ENCODE data around the gene VAMP3.
A peak's percentile ranks its signal among the peaks of the same experiment; 100 is the strongest.
"Not testable (repeated sequence)": the region's sequence is repeated elsewhere in the genome, so short reads cannot be mapped to it uniquely, and the experiment has no call there.

VAMP3 gene

DNA sequence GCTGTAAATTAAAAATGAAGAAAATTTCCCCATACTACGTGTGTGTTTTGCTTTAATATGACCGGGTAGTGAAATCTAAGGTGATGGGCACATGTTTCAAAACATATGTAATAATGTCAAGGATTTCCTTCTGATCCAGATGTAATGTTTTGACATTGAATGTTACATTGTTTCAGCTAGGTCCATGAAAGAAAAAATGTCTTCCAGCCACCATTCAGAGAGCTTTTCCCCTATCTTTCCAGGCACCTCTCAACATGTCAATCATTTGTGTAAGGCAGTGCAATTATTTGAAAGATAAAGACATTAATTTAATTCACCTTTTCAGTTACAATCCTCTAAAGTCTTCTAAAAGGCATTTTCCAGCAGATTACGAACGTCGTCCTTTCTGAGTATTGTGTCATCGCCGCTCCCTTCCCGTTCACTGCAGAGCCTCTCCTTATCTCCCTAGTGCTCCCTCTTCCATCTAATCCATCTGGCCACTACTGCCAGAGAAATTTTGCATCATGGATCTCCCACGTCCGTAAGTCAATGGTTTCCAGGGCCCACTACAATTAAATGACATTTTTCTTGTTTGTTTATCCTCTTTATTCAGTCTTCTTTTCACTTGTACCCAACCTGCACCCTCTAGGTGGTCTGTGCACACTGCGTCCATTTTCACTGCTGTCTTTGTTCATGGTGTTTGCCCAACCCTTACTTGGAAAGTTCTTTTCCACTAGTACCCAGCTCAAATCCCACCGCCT, 1.3 kb upstream of the VAMP3 start:
- DNase-seq = no peak

DNA sequence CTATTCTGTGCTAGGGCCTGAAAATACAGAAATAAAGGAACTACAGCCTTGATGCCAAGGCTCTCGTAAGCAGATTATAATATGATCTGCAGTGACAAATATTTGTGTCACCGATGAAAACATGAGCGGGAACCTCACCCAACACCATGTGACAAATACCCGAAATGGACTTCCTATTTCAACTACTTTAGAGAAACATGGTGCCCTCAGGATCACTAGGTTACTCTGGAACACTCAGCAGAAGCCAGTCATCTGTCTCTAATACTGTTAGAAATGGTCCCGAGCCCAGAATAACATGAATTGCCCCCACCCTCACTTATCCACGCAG, 463 bp upstream of the VAMP3 start:
- DNase-seq = peak; percentile 31

DNA sequence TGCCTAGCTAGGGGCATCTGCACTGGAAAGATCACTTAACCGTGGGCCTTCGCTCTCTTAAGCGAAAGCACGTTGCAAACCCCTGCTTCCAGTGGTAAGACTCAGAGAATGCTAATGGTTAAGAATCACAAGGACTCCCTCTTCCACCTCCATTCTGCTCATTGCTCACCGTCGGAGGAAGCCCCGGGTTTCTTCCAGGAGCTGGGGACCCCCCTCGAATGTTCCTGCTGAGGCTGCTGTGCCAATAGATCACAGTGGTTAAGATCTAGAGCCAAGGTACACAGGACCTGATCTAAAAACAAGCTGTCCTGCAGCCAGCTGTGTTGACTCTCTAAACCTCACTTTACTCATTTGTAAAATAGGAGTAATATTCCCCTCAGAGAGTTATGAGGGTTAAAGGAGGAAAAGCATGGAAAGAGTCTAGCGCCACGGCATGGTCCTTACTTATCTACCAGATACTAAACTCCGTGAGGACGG, 765 bp downstream of the VAMP3 start:
- DNase-seq = no peak

DNA sequence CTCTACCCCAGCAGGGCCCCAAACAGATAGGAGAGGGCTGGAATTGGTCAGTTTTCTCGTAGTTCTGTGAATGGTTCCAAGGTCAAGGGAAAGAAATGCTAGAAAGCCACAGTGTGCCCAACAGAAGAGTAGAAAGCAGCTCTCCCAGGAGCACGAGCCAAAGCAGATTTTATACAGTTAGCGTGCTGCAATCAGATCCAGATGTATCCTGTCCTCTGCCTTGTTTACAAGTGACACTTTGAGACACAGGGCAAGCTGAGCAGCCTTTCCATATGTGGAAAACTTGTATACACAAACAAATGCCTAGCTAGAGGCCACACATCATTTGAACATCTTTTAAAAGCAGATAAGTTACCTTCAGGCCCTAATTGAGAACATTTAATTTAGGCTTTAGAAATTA, 6.5 kb downstream of the VAMP3 start:
- DNase-seq = no peak

DNA sequence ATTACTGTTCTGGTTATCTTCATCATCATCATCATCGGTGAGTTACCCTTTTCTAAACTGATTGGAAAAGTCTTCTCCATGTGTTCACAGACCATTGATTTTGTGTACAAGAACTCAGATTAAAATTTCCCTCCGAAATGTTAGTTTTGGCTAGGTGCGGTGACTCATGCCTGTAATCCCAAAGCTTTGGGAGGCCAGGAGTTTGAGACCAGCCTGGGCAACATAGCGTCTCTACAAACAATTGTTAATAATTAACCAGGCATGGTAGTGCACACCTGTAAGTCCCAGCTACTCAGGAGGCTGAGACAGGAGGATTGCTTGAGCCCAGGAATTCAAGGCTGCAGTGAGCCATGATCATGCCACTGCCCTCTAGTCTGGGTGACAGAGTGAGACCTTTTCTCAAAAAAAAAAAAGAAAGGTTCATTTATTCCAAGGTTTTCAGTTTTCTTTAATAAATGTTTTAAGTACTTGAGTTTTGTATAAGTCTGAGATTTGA, 7.1 kb downstream of the VAMP3 start:
- no peak for DNase-seq

DNA sequence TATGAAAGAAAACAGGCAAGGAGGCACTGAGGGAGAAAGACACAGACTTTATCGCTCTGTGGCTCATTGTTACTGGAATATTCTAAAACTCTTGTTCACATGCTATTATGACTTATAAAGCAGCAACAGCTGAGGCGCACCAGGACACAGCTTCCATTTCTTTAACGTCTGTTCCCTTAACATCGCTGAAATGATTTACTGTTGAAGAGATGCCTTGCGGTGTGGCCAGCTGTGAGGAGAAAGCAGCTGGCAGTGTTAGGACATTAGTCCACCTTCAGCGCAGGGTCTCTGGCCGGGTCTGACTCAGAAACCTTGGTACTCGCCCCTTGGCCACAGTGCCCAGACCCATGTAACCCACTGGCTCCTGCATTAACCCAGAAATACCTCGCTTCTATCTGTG, 9.9 kb downstream of the VAMP3 start:
- no peak for DNase-seq

DNA sequence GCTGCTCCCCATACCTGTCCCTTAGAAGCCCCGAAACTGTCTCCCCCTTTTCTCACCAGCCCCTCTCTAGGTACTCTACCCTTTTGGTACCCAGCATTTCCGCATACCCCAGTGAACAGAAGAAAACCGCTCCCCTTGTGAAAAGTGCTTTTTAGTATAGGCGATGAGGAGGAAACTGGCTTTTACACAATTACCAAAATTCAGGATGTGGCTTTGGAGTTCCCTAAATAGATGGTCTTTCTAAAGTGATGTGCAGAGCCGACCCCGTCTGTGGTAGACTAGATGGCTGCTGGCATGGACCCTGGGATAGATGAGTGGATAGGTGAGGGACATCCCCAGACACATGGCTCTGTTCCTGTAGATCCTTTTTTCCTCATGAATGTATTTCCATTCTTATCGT, 10.4 kb downstream of the VAMP3 start:
- DNase-seq = no peak

DNA sequence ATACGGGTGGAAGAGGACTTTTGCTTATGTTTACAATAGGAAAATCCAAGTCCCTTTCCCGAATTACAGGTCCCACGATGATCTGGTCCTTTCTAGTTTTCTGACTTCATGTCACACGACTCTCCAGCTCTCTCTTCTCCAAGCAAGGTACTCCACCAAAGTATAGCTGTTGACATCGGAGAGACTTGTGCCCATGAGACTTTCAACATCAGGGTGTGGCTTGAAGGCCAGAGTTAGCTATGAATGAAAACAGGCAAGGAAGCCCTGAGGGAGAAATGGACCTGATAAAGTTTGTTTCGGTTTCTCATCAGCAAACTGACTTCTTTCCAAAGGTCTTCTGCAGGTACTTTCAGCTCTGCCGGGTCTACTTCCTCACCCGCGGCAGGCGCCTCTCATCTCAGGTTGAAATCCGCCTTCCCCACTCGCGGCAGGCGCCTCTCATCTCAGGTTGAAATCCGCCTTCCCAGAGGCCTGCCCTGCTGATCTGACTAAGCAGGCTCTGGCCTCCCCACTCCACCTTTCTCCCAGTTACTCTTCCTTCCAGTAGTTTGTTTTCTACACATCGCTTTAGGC, 10.9 kb downstream of the VAMP3 start:
- no peak for DNase-seq

DNA sequence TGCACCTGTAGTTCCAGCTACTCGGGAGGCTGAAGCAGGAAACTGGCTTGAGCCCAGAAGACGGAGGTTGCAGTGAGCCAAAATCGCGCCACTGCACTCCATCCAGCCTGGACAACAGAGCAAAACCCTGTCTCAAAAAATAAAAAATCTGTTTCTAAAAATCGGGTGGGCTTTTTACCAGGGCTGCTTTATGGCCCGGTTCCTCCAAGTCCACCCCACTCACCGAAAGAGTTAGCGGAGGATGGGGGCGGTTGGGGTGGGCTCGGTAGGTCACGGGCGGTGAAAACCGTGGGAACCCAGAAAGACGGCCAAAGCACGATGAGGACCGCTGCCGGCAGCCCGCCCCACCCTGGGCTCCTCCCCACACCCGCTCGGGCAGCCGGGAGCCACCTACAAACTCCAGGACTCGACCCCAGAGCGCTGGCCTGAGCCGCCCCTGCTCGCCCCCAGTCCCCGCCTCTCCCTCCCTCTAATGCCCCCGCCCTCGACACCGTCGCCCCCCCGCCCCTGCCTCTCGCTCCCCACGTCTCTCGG, 12.1 kb downstream of the VAMP3 start:
- DNase-seq = no peak

DNA sequence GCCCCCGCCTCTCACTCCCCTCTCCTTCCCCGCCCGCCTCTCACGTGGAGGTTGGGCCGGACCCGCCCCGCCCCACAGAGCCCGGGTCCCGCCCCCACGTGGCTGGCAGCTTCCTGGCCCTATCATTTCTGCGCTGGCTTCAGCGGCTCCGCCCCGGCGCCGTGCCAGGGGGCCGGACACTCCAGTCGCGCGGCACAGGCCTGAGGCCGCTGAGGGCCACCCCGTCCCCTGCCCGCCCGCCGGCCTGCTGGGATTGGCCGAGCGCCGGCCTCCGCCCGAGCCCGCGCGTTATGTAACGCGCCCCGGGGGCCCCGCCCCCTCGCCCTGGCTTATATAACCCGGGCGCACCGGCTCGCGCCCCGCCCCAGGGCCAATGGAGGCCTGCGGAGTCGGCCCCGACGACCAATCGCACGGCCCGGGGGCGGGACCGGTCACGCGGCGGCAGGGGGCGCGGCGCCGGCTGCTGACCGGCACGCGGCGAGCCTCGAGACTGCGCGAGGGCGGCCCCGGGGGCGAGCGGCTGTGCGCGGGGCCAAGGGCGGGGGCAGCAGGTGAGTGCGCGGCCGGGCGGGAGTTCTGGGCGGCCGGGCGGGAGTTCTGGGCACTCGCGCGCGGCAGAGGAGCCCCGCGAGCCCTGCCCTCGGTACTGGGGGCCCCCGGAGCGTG, 12.9 kb downstream of the VAMP3 start, which contains the start of gene PER3:
TSS of gene PER3 (plus strand) at position 466 of the 666 bp plus-strand sequence. CDS start 587 bp downstream, outside the sequence.
- DNase-seq = peak; percentile 93

DNA sequence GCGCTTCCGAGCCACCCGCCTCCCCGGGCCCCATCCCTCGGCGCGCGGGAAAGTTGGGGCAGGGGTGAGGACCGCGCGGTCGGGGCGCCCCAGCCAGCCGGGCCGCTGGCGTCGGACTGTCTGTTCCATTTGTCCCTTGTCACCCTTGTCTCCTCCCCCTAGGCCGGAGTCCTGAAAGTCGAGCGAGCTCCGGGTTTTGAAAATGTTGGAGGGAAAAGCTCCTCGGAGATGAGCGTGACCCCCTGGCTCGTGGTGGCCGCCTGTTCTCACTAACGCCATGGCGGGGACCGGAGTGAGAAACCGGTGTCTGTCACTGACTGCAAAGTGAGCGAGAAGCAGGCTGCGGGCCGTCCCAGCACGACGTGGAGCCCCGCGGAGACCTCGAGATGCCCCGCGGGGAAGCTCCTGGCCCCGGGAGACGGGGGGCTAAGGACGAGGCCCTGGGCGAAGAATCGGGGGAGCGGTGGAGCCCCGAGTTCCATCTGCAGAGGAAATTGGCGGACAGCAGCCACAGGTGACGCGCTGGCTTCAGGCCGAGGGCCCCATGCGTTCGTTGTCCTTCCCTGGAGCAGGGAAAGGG, 13.5 kb downstream of the VAMP3 start:
- DNase-seq = no peak

DNA sequence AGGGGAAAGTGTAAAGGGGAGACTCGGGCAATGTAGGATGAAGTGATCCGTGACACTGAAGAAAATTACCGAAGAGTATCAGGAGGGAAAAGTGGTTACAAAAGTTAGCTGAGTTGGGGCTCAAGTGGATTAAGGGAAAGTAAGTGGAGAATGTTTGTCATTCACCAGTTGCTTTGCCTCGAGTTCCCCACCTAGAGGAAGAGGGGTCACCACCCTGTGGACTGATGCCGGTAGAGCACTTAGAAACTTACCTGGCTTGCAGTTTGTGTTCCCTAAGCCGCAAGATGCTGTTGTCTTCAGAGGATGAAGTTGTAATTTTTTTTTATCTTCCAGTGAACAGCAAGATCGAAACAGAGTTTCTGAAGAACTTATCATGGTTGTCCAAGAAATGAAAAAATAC, 14.0 kb downstream of the VAMP3 start:
- DNase-seq = no peak

DNA sequence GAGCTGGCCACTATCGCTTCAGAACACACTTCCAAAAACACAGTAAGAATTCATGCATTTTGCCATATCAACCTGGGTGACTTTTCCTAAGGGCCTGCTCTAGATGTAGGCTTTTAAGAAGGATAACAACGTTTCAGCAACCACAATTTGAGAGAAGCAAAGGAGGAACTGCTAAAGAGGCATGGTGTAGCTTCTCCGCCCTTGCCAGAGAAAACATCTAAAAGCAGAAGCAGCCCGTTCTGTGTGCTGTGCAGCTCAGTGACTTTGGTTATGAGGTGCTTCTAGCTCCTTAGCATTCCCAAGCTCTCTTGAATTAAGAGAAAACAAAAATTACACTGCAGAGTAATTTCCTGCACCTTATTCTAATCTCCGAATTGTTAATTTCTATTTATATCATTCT, 15.7 kb downstream of the VAMP3 start:
- no peak for DNase-seq

DNA sequence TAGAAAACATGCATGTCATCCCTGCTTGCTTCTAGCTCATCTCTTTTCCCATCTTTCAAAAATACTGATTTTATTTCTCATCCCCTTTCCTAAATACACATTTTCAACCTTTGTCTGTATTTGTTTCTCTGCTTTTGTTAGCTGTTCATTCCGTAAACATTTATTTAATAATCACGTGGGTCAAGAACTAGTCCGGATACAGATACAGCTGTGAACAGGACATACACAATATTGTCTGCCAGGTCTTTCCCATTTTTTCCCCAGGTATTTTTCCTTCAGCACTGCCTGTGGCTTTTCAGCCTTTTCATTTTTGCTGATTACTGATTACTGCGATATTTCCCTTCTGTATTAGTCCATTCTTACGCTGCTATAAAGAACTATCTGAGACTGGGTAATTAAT, 18.7 kb downstream of the VAMP3 start:
- DNase-seq = no peak

DNA sequence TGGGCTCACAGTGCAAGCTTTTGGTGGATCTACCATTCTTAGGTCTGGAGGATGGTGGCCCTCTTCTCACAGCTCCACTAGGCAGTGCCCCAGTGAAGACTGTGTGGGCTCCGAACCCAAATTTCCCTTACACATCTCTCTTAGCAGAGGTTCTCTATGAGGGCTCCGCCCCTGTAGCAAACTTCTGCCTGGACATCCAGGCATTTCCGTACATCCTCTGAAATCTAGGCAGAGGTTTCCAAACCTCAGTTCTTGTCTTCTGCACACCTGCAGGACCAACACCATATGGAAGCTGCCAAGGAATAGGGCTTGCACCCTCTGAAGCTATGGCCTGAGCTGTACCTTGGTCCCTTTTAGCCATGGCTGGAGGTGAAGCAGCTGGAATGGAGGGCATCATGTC, 19.9 kb downstream of the VAMP3 start:
- not testable (repeated sequence) for DNase-seq

DNA sequence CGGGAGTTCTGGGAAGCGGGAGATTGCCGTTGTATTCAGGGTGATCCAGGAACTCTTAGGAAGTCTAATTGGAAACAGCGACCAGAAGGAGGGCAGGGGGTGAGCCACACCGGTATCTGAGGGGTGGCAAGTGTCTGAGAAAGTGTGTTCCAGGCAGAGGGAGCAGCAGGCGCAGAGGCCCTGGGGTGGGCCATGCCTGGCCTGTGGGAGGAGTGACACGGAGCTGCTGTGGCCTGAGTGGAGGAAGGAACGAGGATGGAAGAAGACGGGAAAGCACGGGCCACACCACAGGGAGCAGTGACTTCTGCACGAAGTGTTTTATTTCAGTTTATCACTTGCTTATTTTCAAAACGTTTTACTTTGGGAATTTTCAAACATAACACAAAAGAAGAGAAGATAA, 24.3 kb downstream of the VAMP3 start:
- DNase-seq = no peak

DNA sequence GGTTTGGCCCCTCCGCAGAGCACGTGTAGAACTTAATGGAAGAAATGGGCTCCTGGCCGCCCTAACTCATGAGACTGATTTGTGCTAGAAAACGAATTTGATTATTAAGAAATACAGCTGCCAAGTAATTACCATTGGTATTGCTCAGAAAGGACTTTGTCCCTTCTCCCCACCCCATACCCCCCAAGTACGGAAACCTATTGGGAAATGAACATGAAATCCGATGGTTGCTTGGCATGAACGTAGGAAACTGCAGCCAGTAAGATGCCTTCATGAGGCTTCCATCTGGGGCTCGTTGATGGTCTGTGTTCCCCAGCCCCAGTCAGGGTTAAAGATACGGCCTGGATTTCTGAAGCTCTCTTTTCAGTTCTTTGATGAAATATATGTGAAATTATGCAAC, 34.4 kb downstream of the VAMP3 start:
- DNase-seq = no peak

DNA sequence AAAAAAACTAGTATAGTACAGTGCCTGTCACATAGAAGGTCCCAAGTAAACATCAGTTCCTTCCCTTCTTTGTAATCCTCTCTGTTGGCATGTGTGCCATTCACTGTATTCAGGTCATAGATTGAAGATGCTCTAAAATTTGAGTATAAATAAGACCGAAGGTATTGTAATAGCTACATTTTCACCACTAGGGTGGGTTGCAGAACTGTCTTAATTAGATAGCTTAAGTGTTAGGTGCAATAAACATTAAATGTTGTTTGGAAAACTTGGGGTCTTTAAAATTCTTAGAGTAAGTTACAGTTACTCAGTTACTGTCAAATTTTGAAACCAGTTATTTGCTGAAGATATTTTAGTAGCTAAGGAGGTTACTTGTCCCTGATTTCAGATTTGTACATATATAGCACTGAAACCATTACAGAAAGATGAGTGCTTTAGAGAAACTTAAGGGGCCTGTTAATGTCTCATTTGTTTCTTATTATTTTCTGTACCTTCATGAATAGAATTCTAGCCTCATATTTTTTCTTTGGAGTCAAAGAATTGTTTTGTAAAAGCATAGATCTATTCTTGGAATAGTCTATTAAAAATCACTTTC, 37.3 kb downstream of the VAMP3 start:
- peak; percentile 8 for DNase-seq

DNA sequence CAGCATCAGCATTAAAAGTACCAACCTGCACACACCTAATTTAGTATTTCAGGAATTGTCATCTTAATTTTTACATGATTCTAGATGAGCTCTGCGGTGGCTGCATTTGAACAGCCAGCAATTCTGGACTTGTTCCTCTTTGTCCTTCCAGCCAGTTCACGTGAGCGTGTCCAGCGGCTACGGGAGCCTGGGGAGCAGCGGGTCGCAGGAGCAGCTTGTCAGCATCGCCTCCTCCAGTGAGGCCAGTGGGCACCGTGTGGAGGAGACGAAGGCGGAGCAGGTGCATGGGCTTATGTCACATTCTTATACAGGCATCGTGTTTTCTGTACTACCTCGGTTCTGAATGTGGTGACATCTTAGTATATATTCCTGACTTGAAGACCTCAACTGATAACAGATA, 38.6 kb downstream of the VAMP3 start:
- no peak for DNase-seq

DNA sequence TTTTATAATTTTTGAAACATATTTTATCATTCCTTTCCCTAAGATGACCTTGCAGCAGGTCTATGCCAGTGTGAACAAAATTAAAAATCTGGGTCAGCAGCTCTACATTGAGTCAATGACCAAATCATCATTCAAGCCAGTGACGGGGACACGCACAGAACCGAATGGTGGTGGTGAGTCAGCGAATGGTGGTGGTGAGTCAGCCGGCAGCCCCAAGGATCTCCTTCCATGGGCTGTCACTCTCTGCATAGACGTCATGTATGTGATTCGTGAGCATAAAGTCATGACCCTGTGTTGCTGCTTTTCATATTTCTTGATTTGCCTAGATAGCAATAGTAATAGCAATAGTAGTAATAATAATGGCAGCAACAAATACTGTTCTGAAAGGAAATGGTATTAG, 39.3 kb downstream of the VAMP3 start:
- DNase-seq = no peak

DNA sequence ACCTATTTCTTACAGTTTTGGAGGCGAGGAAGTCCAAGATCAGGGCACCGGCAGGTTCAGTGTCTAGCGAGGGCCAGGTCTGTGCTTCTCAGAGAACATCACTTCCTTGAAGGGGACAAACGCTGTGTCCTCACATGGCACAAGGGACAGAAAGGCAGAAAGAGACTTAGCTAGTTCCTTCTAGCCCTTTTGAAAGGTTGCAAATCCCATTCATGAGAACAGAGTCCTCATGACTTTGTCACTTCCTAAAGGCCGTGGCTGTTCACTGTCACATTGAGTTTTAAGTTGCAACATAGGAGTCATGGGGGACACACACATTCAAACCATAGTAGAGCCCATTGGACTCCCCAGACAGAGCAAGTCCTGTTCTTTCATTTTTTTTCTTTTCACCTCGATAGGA, 40.4 kb downstream of the VAMP3 start:
- no peak for DNase-seq

DNA sequence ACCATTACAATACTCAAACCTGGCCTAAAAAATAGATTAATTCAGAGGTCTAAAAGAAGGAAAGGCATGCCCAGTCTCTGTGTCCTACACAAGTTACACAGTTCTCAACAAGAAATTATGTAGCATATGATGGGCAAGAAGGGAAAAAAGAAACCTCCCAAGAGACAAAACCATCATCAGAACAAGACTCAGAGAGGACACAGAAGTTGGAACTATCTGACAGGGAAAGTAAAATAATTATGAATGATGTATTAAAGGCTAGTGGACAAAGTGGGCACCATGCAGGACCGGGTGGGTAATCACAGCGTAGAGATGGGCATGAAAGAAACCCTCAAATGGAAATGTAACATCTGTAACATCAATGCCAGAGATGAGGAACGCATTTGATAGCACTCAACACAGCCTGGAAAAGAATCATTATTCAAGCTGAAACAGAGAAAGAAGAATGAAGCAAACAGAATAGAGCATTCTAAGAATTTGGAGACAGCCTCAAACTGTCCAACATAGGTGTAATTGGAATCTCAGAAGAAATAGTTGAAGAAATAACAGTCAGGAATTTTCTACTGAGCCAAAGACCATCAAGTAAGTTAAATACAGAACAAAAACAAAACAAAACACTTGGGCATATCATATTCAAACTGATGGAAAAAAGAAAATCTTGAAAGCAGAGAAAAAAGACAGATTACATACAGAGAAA, 42.7 kb downstream of the VAMP3 start:
- DNase-seq = no peak

DNA sequence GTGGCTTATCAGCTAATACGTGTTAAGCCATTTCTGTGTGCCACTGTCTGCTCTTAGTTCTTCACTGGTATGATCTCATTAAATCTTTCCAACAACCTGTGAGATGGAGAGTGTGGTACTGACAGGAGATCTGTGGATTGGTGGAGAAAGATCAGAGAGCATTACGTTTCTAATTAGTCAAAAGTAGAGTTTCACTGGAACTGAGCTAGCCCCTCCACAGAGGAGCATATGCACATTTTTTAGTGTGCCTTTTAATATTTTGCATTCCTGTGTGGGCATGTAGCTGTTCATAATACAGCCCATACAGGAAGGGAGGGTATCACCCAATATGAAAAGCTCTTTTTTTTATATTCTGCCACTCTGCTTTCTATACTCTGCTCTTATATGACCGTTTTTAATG, 50.2 kb downstream of the VAMP3 start:
- no peak for DNase-seq

Measured in NCI-H2171 (cell line).